Endodermal cell (in vitro differentiated cells): ENCODE data around the gene ST3GAL3. TPM values are rescaled to one million over a fixed set of nuclear protein-coding genes. Genes with fewer than 3 reads are reported as not detected.

Experiments
- DNase-seq: peaks from one replicate; pipeline ENCODE4 v3.0.0-alpha.2; 2017
- H3K27ac ChIP-seq: 2 replicates; pipeline ENCODE4 v1.5.1; 2013; ENCODE audit warnings: mild to moderate bottlenecking, low read depth, low read length, moderate library complexity
- H3K27me3 ChIP-seq: 2 replicates; pipeline ENCODE4 v1.6.1; 2013; ENCODE audit warnings: mild to moderate bottlenecking, low read length, moderate library complexity; ENCODE audit not compliant: insufficient read depth, control insufficient read depth, poor library complexity, severe bottlenecking
- H3K36me3 ChIP-seq: 2 replicates; pipeline ENCODE4 v1.7.0; 2013; ENCODE audit warnings: mild to moderate bottlenecking, low read length, moderate library complexity; ENCODE audit not compliant: control insufficient read depth, insufficient read depth
- H3K4me1 ChIP-seq: one replicate; pipeline ENCODE4 v1.7.0; 2013; ENCODE audit warnings: low read length; ENCODE audit not compliant: control insufficient read depth, insufficient read depth
- H3K4me3 ChIP-seq: 2 replicates; pipeline ENCODE4 v1.5.1; 2013; ENCODE audit warnings: mild to moderate bottlenecking, low read length, moderate library complexity
- H3K9ac ChIP-seq: 2 replicates; pipeline ENCODE4 v1.6.1; 2013; ENCODE audit warnings: mild to moderate bottlenecking, low read length, moderate library complexity; ENCODE audit not compliant: poor library complexity, severe bottlenecking; ENCODE audit errors: extremely low read depth
- H3K9me3 ChIP-seq: 2 replicates; pipeline ENCODE4 v1.6.1; 2013; ENCODE audit warnings: mild to moderate bottlenecking, low read length, moderate library complexity; ENCODE audit not compliant: control insufficient read depth
- H3K27ac Mint-ChIP-seq: 2 replicates; pipeline ENCODE4 v1.8.0; 2020; ENCODE audit warnings: mixed read lengths
- H3K27me3 Mint-ChIP-seq: 2 replicates; pipeline ENCODE4 v1.8.0; 2021; ENCODE audit warnings: mild to moderate bottlenecking, mixed read lengths; ENCODE audit not compliant: insufficient read depth
- H3K36me3 Mint-ChIP-seq: 2 replicates; pipeline ENCODE4 v1.8.0; 2020; ENCODE audit warnings: low read depth, mixed read lengths
- H3K4me1 Mint-ChIP-seq: 2 replicates; pipeline ENCODE4 v1.8.0; 2020; ENCODE audit warnings: mixed read lengths
- H3K4me3 Mint-ChIP-seq: 2 replicates; pipeline ENCODE4 v1.8.0; 2020; ENCODE audit warnings: mild to moderate bottlenecking, moderate library complexity, mixed read lengths
- H3K9me3 Mint-ChIP-seq: 2 replicates; pipeline ENCODE4 v1.8.0; 2020; ENCODE audit warnings: mild to moderate bottlenecking, mixed read lengths
- CTCF ChIP-seq: fragments of 200-600 bp; sonication (generic); conservative IDR thresholded peaks from 2 replicates; pipeline ENCODE4 v1.5.0; 2021; ENCODE audit warnings: antibody characterized with exemption, mild to moderate bottlenecking
- WGBS, 2 experiments: methylation state at CpG; one replicate each; pipeline versions ENCODE4 v1.1.5 to v1.1.7; 2013; ENCODE audit warnings: missing lambda C conversion rate in 2 of 2, mixed read lengths in 1 of 2; ENCODE audit not compliant: insufficient coverage in 1 of 2, insufficient read length in 1 of 2; 5-methylcytosine and 5-hydroxymethylcytosine counted together
- total RNA-seq, 2 donors: library from RNA; stranded (reverse); fragmentation: NEBNext Ultra II Directional in 1 of 2; extraction: Animal tissue kit (Norgen Biotek cat#: 25700) in 1 of 2; gene quantifications; 2 replicates in 1 of 2; 3 replicates in 1 of 2; pipeline ENCODE4 v1.2.1, GENCODE V29; 2021

The ST3GAL3 gene
- total RNA-seq, 2 donors from 2014 or later, result 15.5 to 15.9 TPM

- H3K4me1 Mint-ChIP-seq, result peaks cover 12% of the 10 kb centered on the region
- H3K27me3 ChIP-seq, result no peaks in the 10 kb centered on the region
- H3K4me3 ChIP-seq, result no peak overlapping the region
- H3K9ac ChIP-seq, result no peak overlapping the region
- WGBS, 2 experiments, result 73 to 89% methylated on average over 1 of the region's 1 CpG
- no peaks in the 10 kb centered on the region for H3K27me3 Mint-ChIP-seq
- DNase-seq, result no peak
- H3K9me3 ChIP-seq, result peaks cover 26% of the 10 kb centered on the region
- H3K27ac ChIP-seq, result no peak overlapping the region
- H3K4me1 ChIP-seq, result no peaks in the 10 kb centered on the region
- H3K36me3 Mint-ChIP-seq, result peaks cover 29% of the 10 kb centered on the region
- H3K27ac Mint-ChIP-seq, result no peak overlapping the region
- TF ChIP-seq CTCF, result no peak
- no peak overlapping the region for H3K4me3 Mint-ChIP-seq
- peaks cover 21% of the 10 kb centered on the region for H3K9me3 Mint-ChIP-seq
- H3K36me3 ChIP-seq, result peaks cover 8% of the 10 kb centered on the region
Observed at GRCh38 chr1:43841321-43842174, 134.2 kb downstream of the ST3GAL3 start.

GRCh38 chr1:43842175-43842498 lies 134.8 kb downstream of the ST3GAL3 start:
- H3K36me3 ChIP-seq, result peaks cover 8% of the 10 kb centered on the region
- no peak overlapping the region for H3K27ac ChIP-seq
- no peak for DNase-seq
- peaks cover 26% of the 10 kb centered on the region for H3K9me3 ChIP-seq
- Mint-ChIP-seq H3K27ac (no peak overlapping the region), H3K9me3 (peaks cover 21% of the 10 kb centered on the region), H3K36me3 (peaks cover 29% of the 10 kb centered on the region), H3K27me3 (no peaks in the 10 kb centered on the region), H3K4me1 (peaks cover 12% of the 10 kb centered on the region), H3K4me3 (no peak overlapping the region)
- H3K27me3 ChIP-seq, result no peaks in the 10 kb centered on the region
- no peaks in the 10 kb centered on the region for H3K4me1 ChIP-seq
- H3K9ac ChIP-seq, result no peak overlapping the region
- WGBS, 2 experiments, result 88 to 96% methylated on average over 2 of the region's 2 CpGs
- no peak for TF ChIP-seq CTCF
- H3K4me3 ChIP-seq, result no peak overlapping the region

GRCh38 chr1:43843684-43844083 lies 136.3 kb downstream of the ST3GAL3 start:
- H3K4me3 Mint-ChIP-seq, result no peak overlapping the region

More at GRCh38 chr1:43843684-43844083, 136.3 kb downstream of the ST3GAL3 start:
- WGBS, 2 experiments, result 84 to 89% methylated on average over 2 to 5 of the region's 5 CpGs
- Mint-ChIP-seq H3K36me3 (peaks cover 29% of the 10 kb centered on the region), H3K27me3 (no peaks in the 10 kb centered on the region), H3K4me1 (peaks cover 12% of the 10 kb centered on the region), H3K27ac (no peak overlapping the region), H3K9me3 (peaks cover 21% of the 10 kb centered on the region)
- Histone ChIP-seq H3K4me3 (no peak overlapping the region), H3K36me3 (peaks cover 8% of the 10 kb centered on the region), H3K9me3 (peaks cover 26% of the 10 kb centered on the region), H3K9ac (no peak overlapping the region), H3K27me3 (no peaks in the 10 kb centered on the region), H3K4me1 (no peaks in the 10 kb centered on the region), H3K27ac (no peak overlapping the region)
- no peak for TF ChIP-seq CTCF
- DNase-seq, result no peak
